HG03064 (cell line): ENCODE results near the gene KSR1.

Source experiments
- ATAC-seq: cut with Tn5 transposase; IDR thresholded peaks from one replicate; pipeline ENCODE4 v1.9.1; 2021; ENCODE audit warnings: low read depth; ENCODE audit not compliant: unreplicated experiment

Gene KSR1

GRCh38 chr17:27546624-27547300 lies 90.5 kb downstream of the KSR1 start:
- no peak for ATAC-seq

GRCh38 chr17:27547301-27547683 lies 91.0 kb downstream of the KSR1 start:
- ATAC-seq = no peak

GRCh38 chr17:27548369-27548768 lies 92.1 kb downstream of the KSR1 start:
- ATAC-seq = no peak

- ATAC-seq = no peak
These were observed 93.1 kb downstream of the KSR1 start for GRCh38 chr17:27549251-27549893.

GRCh38 chr17:27550291-27550930 lies 94.2 kb downstream of the KSR1 start:
- no peak for ATAC-seq

- ATAC-seq = no peak
These were observed 94.8 kb downstream of the KSR1 start for GRCh38 chr17:27550974-27551505.

GRCh38 chr17:27551701-27552248 lies 95.5 kb downstream of the KSR1 start:
- no peak for ATAC-seq

- ATAC-seq = no peak
These were observed 96.1 kb downstream of the KSR1 start for GRCh38 chr17:27552276-27552732.

- ATAC-seq = no peak
These were observed 96.8 kb downstream of the KSR1 start for GRCh38 chr17:27553019-27553511.

- ATAC-seq = no peak
These were observed 97.9 kb downstream of the KSR1 start for GRCh38 chr17:27554152-27554551.

GRCh38 chr17:27554911-27555310 lies 98.7 kb downstream of the KSR1 start:
- ATAC-seq = no peak

GRCh38 chr17:27555339-27555738 lies 99.1 kb downstream of the KSR1 start:
- ATAC-seq = no peak

GRCh38 chr17:27558341-27558740 lies 102.1 kb downstream of the KSR1 start:
- ATAC-seq = no peak

- no peak for ATAC-seq
These were observed 102.7 kb downstream of the KSR1 start for GRCh38 chr17:27558842-27559505.

- ATAC-seq = no peak
These were observed 103.5 kb downstream of the KSR1 start for GRCh38 chr17:27559506-27560481.

GRCh38 chr17:27560668-27561067 lies 104.4 kb downstream of the KSR1 start:
- ATAC-seq = no peak

- ATAC-seq = no peak
These were observed 106.7 kb downstream of the KSR1 start for GRCh38 chr17:27562777-27563455.

GRCh38 chr17:27563532-27563931 lies 107.3 kb downstream of the KSR1 start:
- ATAC-seq = no peak

GRCh38 chr17:27564463-27564862 lies 108.2 kb downstream of the KSR1 start:
- no peak for ATAC-seq
